Neural cell (in vitro differentiated cells): ENCODE measurements around the gene TTC29.

Source experiments
- EZH2 ChIP-seq: fragments of 200-600, 300-800 bp; shearing (Covaris generic), sonication (generic); IDR thresholded peaks from 2 replicates; pipeline ENCODE4 v1.6.1; 2014; ENCODE audit warnings: antibody characterized with exemption, low read length, borderline replicate concordance, mild to moderate bottlenecking; ENCODE audit not compliant: insufficient read depth, poor library complexity, severe bottlenecking
- MXI1 ChIP-seq: fragments of 450-650 bp; conservative IDR thresholded peaks from 2 replicates; pipeline ENCODE4 v1.6.1; 2014; ENCODE audit warnings: antibody characterized with exemption, mild to moderate bottlenecking; ENCODE audit not compliant: poor library complexity, severe bottlenecking
- POLR2AphosphoS5 ChIP-seq: IDR thresholded peaks from 2 replicates; pipeline ENCODE4 v1.6.1; 2012
- RAD21 ChIP-seq: fragments of 450-650 bp; conservative IDR thresholded peaks from 2 replicates; pipeline ENCODE4 v1.6.1; 2014; ENCODE audit warnings: antibody characterized with exemption, mild to moderate bottlenecking, moderate library complexity
- REST ChIP-seq: IDR thresholded peaks from 2 replicates; pipeline ENCODE4 v1.6.1; 2012; ENCODE audit warnings: borderline replicate concordance
- TF ChIP-seq, protein P1 (sequence below): fragments of 450-650 bp; IDR thresholded peaks from 2 replicates; pipeline ENCODE4 v1.5.1; 2014; ENCODE audit warnings: antibody characterized with exemption, mild to moderate bottlenecking, moderate library complexity; ENCODE audit not compliant: poor library complexity, severe bottlenecking

GRCh38 chr4:146674829-146675570 is 270.7 kb downstream of the TTC29 start:
- TF ChIP-seq RAD21 = no peak
- TF ChIP-seq MXI1 = no peak
- TF ChIP-seq, protein P1, sequence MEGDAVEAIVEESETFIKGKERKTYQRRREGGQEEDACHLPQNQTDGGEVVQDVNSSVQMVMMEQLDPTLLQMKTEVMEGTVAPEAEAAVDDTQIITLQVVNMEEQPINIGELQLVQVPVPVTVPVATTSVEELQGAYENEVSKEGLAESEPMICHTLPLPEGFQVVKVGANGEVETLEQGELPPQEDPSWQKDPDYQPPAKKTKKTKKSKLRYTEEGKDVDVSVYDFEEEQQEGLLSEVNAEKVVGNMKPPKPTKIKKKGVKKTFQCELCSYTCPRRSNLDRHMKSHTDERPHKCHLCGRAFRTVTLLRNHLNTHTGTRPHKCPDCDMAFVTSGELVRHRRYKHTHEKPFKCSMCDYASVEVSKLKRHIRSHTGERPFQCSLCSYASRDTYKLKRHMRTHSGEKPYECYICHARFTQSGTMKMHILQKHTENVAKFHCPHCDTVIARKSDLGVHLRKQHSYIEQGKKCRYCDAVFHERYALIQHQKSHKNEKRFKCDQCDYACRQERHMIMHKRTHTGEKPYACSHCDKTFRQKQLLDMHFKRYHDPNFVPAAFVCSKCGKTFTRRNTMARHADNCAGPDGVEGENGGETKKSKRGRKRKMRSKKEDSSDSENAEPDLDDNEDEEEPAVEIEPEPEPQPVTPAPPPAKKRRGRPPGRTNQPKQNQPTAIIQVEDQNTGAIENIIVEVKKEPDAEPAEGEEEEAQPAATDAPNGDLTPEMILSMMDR = no peak
- no peak for TF ChIP-seq EZH2
- no peak for TF ChIP-seq POLR2AphosphoS5
- TF ChIP-seq REST = no peak
